Cerebellar cortex (tissue), 1 donor: ENCODE data around the gene LRPAP1.
"Not testable (repeated sequence)": the region's sequence is repeated elsewhere in the genome, so short reads cannot be mapped to it uniquely, and the experiment has no call there.

ENCODE experiments used
- DNase-seq: peaks from one replicate; pipeline ENCODE4 v3.0.0-alpha.2; 2015; ENCODE audit warnings: low spot score

LRPAP1 gene

GRCh38 chr4:3518511-3518880 is 13.7 kb downstream of the LRPAP1 start:
- no peak for DNase-seq

- DNase-seq: no peak
Measured at GRCh38 chr4:3517731-3518510, 14.3 kb downstream of the LRPAP1 start.

- DNase-seq: no peak
Measured at GRCh38 chr4:3516836-3517730, 15.1 kb downstream of the LRPAP1 start.

GRCh38 chr4:3516061-3516835 is 16.0 kb downstream of the LRPAP1 start:
- DNase-seq: no peak

- DNase-seq: no peak
Measured at GRCh38 chr4:3515646-3516045, 16.6 kb downstream of the LRPAP1 start.

GRCh38 chr4:3514806-3515501 is 17.3 kb downstream of the LRPAP1 start:
- no peak for DNase-seq

GRCh38 chr4:3514221-3514780 is 17.9 kb downstream of the LRPAP1 start:
- no peak for DNase-seq

GRCh38 chr4:3513807-3514206 is 18.4 kb downstream of the LRPAP1 start:
- no peak for DNase-seq

GRCh38 chr4:3512719-3513118 is 19.5 kb downstream of the LRPAP1 start:
- no peak for DNase-seq

- no peak for DNase-seq
Measured at GRCh38 chr4:3512279-3512678, 19.9 kb downstream of the LRPAP1 start.

GRCh38 chr4:3511601-3512000 is 20.6 kb downstream of the LRPAP1 start:
- DNase-seq: not testable (repeated sequence)

GRCh38 chr4:3511187-3511586 is 21.0 kb downstream of the LRPAP1 start:
- DNase-seq: no peak

GRCh38 chr4:3510481-3510880 is 21.7 kb downstream of the LRPAP1 start:
- DNase-seq: no peak

- no peak for DNase-seq
Measured at GRCh38 chr4:3508542-3508941, 23.7 kb downstream of the LRPAP1 start.

- DNase-seq: no peak
Measured at GRCh38 chr4:3505231-3505630, 27.0 kb downstream of the LRPAP1 start.

GRCh38 chr4:3502941-3503936 is 29.0 kb downstream of the LRPAP1 start:
- no peak for DNase-seq

GRCh38 chr4:3501825-3502425 is 30.3 kb downstream of the LRPAP1 start:
- DNase-seq: no peak

GRCh38 chr4:3501126-3501824 is 30.9 kb downstream of the LRPAP1 start:
- no peak for DNase-seq

- DNase-seq: no peak
Measured at GRCh38 chr4:3500634-3501101, 31.6 kb downstream of the LRPAP1 start.
